ENCODE results near the gene ZNF286A. TPM values are rescaled to one million over a fixed set of nuclear protein-coding genes. Genes with fewer than 3 reads are reported as not detected.
"Not testable (repeated sequence)": the region's sequence is repeated elsewhere in the genome, so short reads cannot be mapped to it uniquely, and the experiment has no call there.

Gene ZNF286A
- total RNA-seq, 1 donor from 2014 or later: 35.7 TPM

- H3K4me3 ChIP-seq (ENCODE audit: low read depth, low read length); DNase-seq (ENCODE audit: low read depth): not testable (repeated sequence)
Observed at GRCh38 chr17:15736578-15736977, 37.0 kb downstream of the ZNF286A start.

GRCh38 chr17:15738066-15738465 lies 38.5 kb downstream of the ZNF286A start:
- no peak for TF ChIP-seq CTCF (conservative IDR thresholded peaks at IDR 0.05; ENCODE audit: low read depth, low read length)
- DNase-seq (ENCODE audit: low read depth): no peak

GRCh38 chr17:15739259-15739658 lies 39.7 kb downstream of the ZNF286A start:
- not testable (repeated sequence) for DNase-seq (ENCODE audit: low read depth); H3K4me3 ChIP-seq (ENCODE audit: low read depth, low read length)

More at GRCh38 chr17:15738066-15738465, 38.5 kb downstream of the ZNF286A start:
- H3K4me3 ChIP-seq (ENCODE audit: low read depth, low read length): no peak overlapping the region

GRCh38 chr17:15740041-15740440 lies 40.5 kb downstream of the ZNF286A start:
- DNase-seq (ENCODE audit: low read depth): not testable (repeated sequence)

GRCh38 chr17:15740570-15741120 lies 41.1 kb downstream of the ZNF286A start:
- DNase-seq (ENCODE audit: low read depth): no peak
- no peak overlapping the region for H3K4me3 ChIP-seq (ENCODE audit: low read depth, low read length)
- TF ChIP-seq CTCF (conservative IDR thresholded peaks at IDR 0.05; ENCODE audit: low read depth, low read length): no peak

More at GRCh38 chr17:15740041-15740440, 40.5 kb downstream of the ZNF286A start:
- H3K4me3 ChIP-seq (ENCODE audit: low read depth, low read length): not testable (repeated sequence)

GRCh38 chr17:15741624-15742023 lies 42.1 kb downstream of the ZNF286A start:
- DNase-seq (ENCODE audit: low read depth): no peak
- TF ChIP-seq CTCF (conservative IDR thresholded peaks at IDR 0.05; ENCODE audit: low read depth, low read length): no peak

GRCh38 chr17:15742051-15742795 lies 42.7 kb downstream of the ZNF286A start:
- H3K4me3 ChIP-seq (ENCODE audit: low read depth, low read length): no peak overlapping the region
- no peak for TF ChIP-seq CTCF (conservative IDR thresholded peaks at IDR 0.05; ENCODE audit: low read depth, low read length)
- DNase-seq (ENCODE audit: low read depth): no peak

More at GRCh38 chr17:15741624-15742023, 42.1 kb downstream of the ZNF286A start:
- H3K4me3 ChIP-seq (ENCODE audit: low read depth, low read length): no peak overlapping the region

DNA sequence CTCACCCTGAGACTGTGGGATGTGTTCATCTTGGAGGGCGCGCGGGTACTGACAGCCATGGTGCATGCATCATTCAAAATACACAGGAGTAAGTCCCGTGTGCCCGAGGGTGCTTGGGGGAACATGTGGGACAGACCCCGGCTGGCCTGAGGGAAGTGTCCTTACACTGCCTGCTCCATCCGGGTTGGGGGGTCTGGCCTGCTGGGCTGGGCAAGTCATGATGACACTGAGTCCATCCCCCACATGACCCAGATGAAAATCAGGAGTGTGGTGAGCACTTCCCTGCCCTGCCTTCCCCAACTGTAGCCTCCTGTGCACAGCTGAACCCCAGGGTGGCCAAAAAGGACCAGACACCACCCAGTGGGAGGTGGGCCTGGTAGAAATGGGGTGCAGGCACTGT lies 43.4 kb downstream of the ZNF286A start:
- no peak for TF ChIP-seq CTCF (conservative IDR thresholded peaks at IDR 0.05; ENCODE audit: low read depth, low read length)
- no peak for DNase-seq (ENCODE audit: low read depth)
- H3K4me3 ChIP-seq (ENCODE audit: low read depth, low read length): no peak overlapping the region
